Osteoblast (primary cell): ENCODE measurements around the gene CHM. TPM values are rescaled to one million over a fixed set of nuclear protein-coding genes. Genes with fewer than 3 reads are reported as not detected.
"Not testable (repeated sequence)": the region's sequence is repeated elsewhere in the genome, so short reads cannot be mapped to it uniquely, and the experiment has no call there.

Experiments
- DNase-seq: peaks from one replicate; pipeline ENCODE4 v3.0.0; 2011; ENCODE audit warnings: low spot score, mixed read lengths; ENCODE audit not compliant: insufficient read length; ENCODE audit errors: missing footprints
- H2AFZ ChIP-seq: 2 replicates; pipeline ENCODE4 v1.6.0; 2011; ENCODE audit warnings: mild to moderate bottlenecking, low read length
- H3K27ac ChIP-seq: 2 replicates; pipeline ENCODE4 v1.5.1; 2011; ENCODE audit warnings: mild to moderate bottlenecking, low read depth, low read length, moderate library complexity
- H3K27me3 ChIP-seq: 2 replicates; pipeline ENCODE4 v1.6.0; 2012; ENCODE audit warnings: mild to moderate bottlenecking, control low read depth, inconsistent platforms, low read length, moderate library complexity; ENCODE audit not compliant: insufficient read depth
- H3K36me3 ChIP-seq: 2 replicates; pipeline ENCODE4 v1.5.1; 2011; ENCODE audit warnings: mild to moderate bottlenecking, low read length, control low read depth, moderate library complexity; ENCODE audit not compliant: insufficient read depth
- H3K4me1 ChIP-seq: 2 replicates; pipeline ENCODE4 v1.5.1; 2011; ENCODE audit warnings: mild to moderate bottlenecking, low read length, control low read depth, moderate library complexity; ENCODE audit not compliant: insufficient read depth
- H3K4me2 ChIP-seq: 2 replicates; pipeline ENCODE4 v1.6.0; 2011; ENCODE audit warnings: mild to moderate bottlenecking, low read length; ENCODE audit not compliant: insufficient read depth
- H3K4me3 ChIP-seq: fragments of 200-600 bp; sonication (generic); 3 replicates; pipeline ENCODE4 v1.5.1; 2012; ENCODE audit warnings: mild to moderate bottlenecking, low read length, inconsistent platforms; ENCODE audit not compliant: insufficient read depth
- H3K79me2 ChIP-seq: 2 replicates; pipeline ENCODE4 v1.6.0; 2012; ENCODE audit warnings: mild to moderate bottlenecking, low read length, control low read depth, inconsistent platforms; ENCODE audit not compliant: insufficient read depth
- H3K9me3 ChIP-seq: 2 replicates; pipeline ENCODE4 v1.5.1; 2011; ENCODE audit warnings: low read depth, low read length, control low read depth
- H4K20me1 ChIP-seq: 2 replicates; pipeline ENCODE4 v1.6.0; 2012; ENCODE audit warnings: mild to moderate bottlenecking, low read length, control low read depth; ENCODE audit not compliant: insufficient read depth
- CTCF ChIP-seq: IDR thresholded peaks from 2 replicates; pipeline ENCODE4 v1.5.1; 2011; ENCODE audit warnings: mild to moderate bottlenecking, low read depth, low read length, moderate library complexity; ENCODE audit errors: extremely low read depth
- total RNA-seq: library from RNA; depleted of rRNA; stranded (reverse); fragments of >200 nt; gene quantifications from 2 replicates; pipeline ENCODE4 v1.2.3, GENCODE V29; 2012

The CHM gene
- total RNA-seq, 1 donor = 25.3 TPM

DNA sequence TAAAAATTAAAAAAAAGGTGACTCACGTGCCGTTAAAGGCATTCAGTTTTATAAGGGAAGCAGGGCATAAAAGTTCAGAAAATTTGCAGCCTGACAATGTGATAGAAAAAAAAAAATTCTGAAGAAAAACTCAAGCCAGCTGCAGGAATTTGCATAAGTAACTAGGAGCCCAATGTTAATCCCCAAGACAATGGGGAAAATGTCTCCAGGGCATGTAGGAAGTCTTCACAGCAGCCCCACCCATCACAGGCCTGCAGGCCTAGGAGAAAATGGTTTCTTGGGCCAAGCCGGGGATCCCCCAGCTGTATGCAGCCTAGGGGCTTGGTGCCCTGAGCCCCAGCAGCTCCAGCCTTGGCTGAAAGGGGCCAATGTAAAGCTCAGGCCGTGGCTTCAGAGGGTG, 31.2 kb downstream of the CHM start:
- no peaks in the 10 kb centered on the region for H3K36me3 ChIP-seq
- H3K27me3 ChIP-seq = no peaks in the 10 kb centered on the region
- no peak overlapping the region for H3K27ac ChIP-seq
- H3K4me3 ChIP-seq = no peak overlapping the region
- H3K79me2 ChIP-seq = peaks cover 5% of the 10 kb centered on the region
- no peak overlapping the region for H3K4me2 ChIP-seq
- H2AFZ ChIP-seq = no peak overlapping the region
- no peak for DNase-seq
- no peaks in the 10 kb centered on the region for H4K20me1 ChIP-seq
- no peaks in the 10 kb centered on the region for H3K4me1 ChIP-seq
- TF ChIP-seq CTCF = no peak
- no peaks in the 10 kb centered on the region for H3K9me3 ChIP-seq

- H3K79me2 ChIP-seq, H3K4me3 ChIP-seq, H4K20me1 ChIP-seq, H3K9me3 ChIP-seq, H3K27ac ChIP-seq, H3K36me3 ChIP-seq, H3K4me1 ChIP-seq, H3K4me2 ChIP-seq, H3K27me3 ChIP-seq, H2AFZ ChIP-seq, DNase-seq: not testable (repeated sequence)
Observed at GRCh38 chrX:86014959-86015358, 32.4 kb downstream of the CHM start.

DNA sequence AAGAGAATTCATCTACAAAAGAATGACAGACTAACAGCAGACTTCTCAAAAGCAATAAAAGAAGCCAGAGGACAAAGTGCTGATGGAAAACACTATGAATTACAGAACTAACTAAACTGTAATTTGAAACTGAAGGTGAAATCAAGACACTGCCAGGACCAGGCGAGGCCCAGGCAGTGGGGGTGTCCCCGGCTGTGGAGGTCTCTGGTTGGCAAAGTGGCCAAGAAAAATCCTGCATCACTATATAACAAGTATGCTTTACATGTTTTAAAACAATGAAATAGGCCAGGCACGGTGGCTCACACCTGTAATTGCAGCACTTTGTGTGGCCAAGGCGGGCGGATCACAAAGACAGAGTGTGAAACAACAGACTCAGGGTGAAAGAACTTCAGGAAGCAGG, 32.9 kb downstream of the CHM start:
- Histone ChIP-seq H3K27me3 (no peaks in the 10 kb centered on the region), H3K27ac (no peak overlapping the region), H3K4me1 (no peaks in the 10 kb centered on the region), H3K9me3 (no peaks in the 10 kb centered on the region), H3K4me3 (no peak overlapping the region), H3K36me3 (no peaks in the 10 kb centered on the region), H3K4me2 (no peak overlapping the region), H2AFZ (no peak overlapping the region), H3K79me2 (peaks cover 2% of the 10 kb centered on the region), H4K20me1 (no peaks in the 10 kb centered on the region)
- TF ChIP-seq CTCF = no peak
- no peak for DNase-seq

GRCh38 chrX:86013792-86014191, 33.6 kb downstream of the CHM start:
- Histone ChIP-seq H3K4me1 (no peaks in the 10 kb centered on the region), H3K27me3 (no peaks in the 10 kb centered on the region), H4K20me1 (no peaks in the 10 kb centered on the region), H3K36me3 (no peaks in the 10 kb centered on the region), H3K4me2 (no peak overlapping the region), H3K79me2 (peaks cover 7% of the 10 kb centered on the region), H3K4me3 (no peak overlapping the region), H3K9me3 (no peaks in the 10 kb centered on the region), H2AFZ (no peak overlapping the region), H3K27ac (no peak overlapping the region)
- DNase-seq = no peak
- no peak for TF ChIP-seq CTCF

DNA sequence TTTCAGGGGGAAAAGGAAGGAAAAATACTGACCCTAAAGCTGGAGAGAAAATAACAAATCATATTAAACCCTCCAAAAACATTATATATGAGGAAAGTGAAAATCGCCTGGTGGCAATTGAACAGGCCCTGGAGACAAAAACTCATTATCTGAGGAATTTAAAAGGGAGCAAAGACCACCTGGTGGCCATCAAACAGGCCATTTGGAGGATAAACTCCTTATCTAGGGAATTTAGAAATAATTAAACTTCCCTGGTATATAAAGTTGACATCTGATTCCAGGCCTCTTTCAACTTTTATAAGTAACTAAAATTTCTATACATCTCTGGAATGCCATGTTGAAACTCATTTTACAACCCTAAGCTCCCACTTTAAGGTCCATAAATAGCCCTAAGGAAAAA, 35.2 kb downstream of the CHM start:
- Histone ChIP-seq H3K36me3 (no peaks in the 10 kb centered on the region), H4K20me1 (no peaks in the 10 kb centered on the region), H3K4me2 (no peak overlapping the region), H3K4me3 (no peak overlapping the region), H3K79me2 (peaks cover 9% of the 10 kb centered on the region), H3K9me3 (no peaks in the 10 kb centered on the region), H2AFZ (no peak overlapping the region), H3K27me3 (no peaks in the 10 kb centered on the region), H3K27ac (no peak overlapping the region), H3K4me1 (no peaks in the 10 kb centered on the region)
- no peak for DNase-seq
- no peak for TF ChIP-seq CTCF

DNA sequence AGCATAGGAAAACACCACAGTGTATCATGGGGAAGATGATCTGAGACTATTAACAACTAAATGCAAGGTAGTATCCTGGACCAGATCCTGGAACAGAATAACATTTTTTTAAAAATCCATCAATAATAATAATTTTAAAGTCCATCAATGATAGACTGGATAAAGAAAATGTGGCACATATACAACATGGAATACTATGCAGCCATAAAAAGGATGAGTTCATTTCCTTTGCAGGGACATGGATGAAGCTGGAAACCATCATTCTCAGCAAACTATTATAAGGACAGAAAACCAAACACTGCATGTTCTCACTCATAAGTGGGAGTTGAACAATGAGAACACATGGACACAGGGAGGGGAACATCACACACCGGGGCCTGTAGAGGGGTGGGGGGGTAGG, 37.6 kb downstream of the CHM start:
- H3K27me3 ChIP-seq, H3K27ac ChIP-seq, H3K36me3 ChIP-seq, H3K9me3 ChIP-seq, DNase-seq, H2AFZ ChIP-seq, H3K4me1 ChIP-seq, H4K20me1 ChIP-seq, H3K4me3 ChIP-seq, H3K4me2 ChIP-seq: not testable (repeated sequence)
- H3K79me2 ChIP-seq = peaks cover 14% of the 10 kb centered on the region
